NT2/D1 (cell line): ENCODE measurements around the gene NUDT16L1.

Source experiments
- YY1 ChIP-seq: IDR thresholded peaks from 2 replicates; pipeline ENCODE4 v1.6.1; 2011; ENCODE audit not compliant: insufficient read length, insufficient read depth
- ZNF274 ChIP-seq: IDR thresholded peaks from 2 replicates; pipeline ENCODE4 v1.6.1; 2011; ENCODE audit warnings: mild to moderate bottlenecking, low read depth, low read length

GRCh38 chr16:4690946-4691665, 2.3 kb upstream of the NUDT16L1 start:
- TF ChIP-seq YY1 = no peak
- TF ChIP-seq ZNF274 = no peak
